Measurements from ENCODE around the gene GALNT12. TPM values are rescaled to one million over a fixed set of nuclear protein-coding genes. Genes with fewer than 3 reads are reported as not detected.

Gene GALNT12
- total and polyA plus RNA-seq, 2 experiments from 2014 or later: 14.6 to 23.6 TPM

DNA sequence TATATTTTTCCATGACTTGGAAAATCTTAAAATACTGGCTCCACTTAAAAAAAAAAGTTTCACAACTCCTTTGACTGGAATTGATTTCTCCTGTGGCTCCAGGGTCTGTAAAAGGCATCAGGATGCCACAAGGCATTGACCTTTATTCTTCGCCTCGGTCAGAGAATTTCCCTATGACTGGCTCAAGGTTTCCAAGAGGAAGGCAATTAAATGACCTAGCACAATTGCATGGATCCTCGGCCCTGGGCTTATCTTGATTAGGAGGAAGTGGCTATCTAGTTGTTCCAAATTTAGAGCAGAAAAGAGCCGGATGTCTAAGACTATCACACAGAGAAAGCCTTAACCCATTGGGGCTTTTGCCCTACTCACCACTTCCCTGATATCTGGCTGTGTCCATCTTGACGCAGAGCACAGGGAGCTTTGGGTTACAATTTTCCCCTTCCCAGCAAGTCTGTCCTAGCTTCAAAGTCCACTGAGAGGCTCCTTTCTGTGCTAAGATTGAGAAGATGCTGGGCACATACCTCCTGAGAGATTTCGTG is 79.3 kb downstream of the GALNT12 start:
- Mint-ChIP-seq H3K36me3 (ENCODE audit: low read depth) (no peaks in the 10 kb centered on the region), H3K27ac (no peak overlapping the region), H3K4me1 (no peaks in the 10 kb centered on the region), H3K27me3 (ENCODE audit: insufficient read depth, low read depth, poor library complexity) (no peaks in the 10 kb centered on the region), H3K9me3 (no peaks in the 10 kb centered on the region), H3K4me3 (no peak overlapping the region)
- ATAC-seq (no peak), DNase-seq (ENCODE audit: low spot score) (no peak)
- Histone ChIP-seq H2AFZ (peak overlapping the region; percentile 47; the same call in 1 of the 2 replicates), H3K9me2 (ENCODE audit: insufficient read depth) (no peaks in the 10 kb centered on the region), H3F3A (replicated peaks; ENCODE audit: low read depth) (no peaks in the 10 kb centered on the region), H3K4me3 (no peak overlapping the region), H4K20me1 (replicated peaks; ENCODE audit: insufficient read depth) (no peaks in the 10 kb centered on the region), H3K27ac (ENCODE audit: low read depth) (no peak overlapping the region), H3K36me3 (ENCODE audit: insufficient read depth) (no peaks in the 10 kb centered on the region), H3K4me1 (ENCODE audit: insufficient read depth) (no peaks in the 10 kb centered on the region), H3K4me2 (no peak overlapping the region), H3K27me3 (ENCODE audit: insufficient read depth) (no peaks in the 10 kb centered on the region), H3K79me2 (replicated peaks; ENCODE audit: insufficient read depth) (no peaks in the 10 kb centered on the region)
- no peak for TF ChIP-seq POLR2AphosphoS5 (IDR thresholded peaks at IDR 0.05; ENCODE audit: low read depth)
- no peak for TF ChIP-seq CTCF (conservative IDR thresholded peaks at IDR 0.05; ENCODE audit: low read depth in 2 of 2)
- no peak for TF ChIP-seq EZH2 (IDR thresholded peaks at IDR 0.05; ENCODE audit: low read depth, unreplicated experiment)
- TF ChIP-seq, protein P1, sequence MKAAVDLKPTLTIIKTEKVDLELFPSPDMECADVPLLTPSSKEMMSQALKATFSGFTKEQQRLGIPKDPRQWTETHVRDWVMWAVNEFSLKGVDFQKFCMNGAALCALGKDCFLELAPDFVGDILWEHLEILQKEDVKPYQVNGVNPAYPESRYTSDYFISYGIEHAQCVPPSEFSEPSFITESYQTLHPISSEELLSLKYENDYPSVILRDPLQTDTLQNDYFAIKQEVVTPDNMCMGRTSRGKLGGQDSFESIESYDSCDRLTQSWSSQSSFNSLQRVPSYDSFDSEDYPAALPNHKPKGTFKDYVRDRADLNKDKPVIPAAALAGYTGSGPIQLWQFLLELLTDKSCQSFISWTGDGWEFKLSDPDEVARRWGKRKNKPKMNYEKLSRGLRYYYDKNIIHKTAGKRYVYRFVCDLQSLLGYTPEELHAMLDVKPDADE (IDR thresholded peaks at IDR 0.05): no peak
- no peak for TF ChIP-seq STAT1 (IDR thresholded peaks at IDR 0.05; ENCODE audit: unreplicated experiment)
- TF ChIP-seq, protein P2, sequence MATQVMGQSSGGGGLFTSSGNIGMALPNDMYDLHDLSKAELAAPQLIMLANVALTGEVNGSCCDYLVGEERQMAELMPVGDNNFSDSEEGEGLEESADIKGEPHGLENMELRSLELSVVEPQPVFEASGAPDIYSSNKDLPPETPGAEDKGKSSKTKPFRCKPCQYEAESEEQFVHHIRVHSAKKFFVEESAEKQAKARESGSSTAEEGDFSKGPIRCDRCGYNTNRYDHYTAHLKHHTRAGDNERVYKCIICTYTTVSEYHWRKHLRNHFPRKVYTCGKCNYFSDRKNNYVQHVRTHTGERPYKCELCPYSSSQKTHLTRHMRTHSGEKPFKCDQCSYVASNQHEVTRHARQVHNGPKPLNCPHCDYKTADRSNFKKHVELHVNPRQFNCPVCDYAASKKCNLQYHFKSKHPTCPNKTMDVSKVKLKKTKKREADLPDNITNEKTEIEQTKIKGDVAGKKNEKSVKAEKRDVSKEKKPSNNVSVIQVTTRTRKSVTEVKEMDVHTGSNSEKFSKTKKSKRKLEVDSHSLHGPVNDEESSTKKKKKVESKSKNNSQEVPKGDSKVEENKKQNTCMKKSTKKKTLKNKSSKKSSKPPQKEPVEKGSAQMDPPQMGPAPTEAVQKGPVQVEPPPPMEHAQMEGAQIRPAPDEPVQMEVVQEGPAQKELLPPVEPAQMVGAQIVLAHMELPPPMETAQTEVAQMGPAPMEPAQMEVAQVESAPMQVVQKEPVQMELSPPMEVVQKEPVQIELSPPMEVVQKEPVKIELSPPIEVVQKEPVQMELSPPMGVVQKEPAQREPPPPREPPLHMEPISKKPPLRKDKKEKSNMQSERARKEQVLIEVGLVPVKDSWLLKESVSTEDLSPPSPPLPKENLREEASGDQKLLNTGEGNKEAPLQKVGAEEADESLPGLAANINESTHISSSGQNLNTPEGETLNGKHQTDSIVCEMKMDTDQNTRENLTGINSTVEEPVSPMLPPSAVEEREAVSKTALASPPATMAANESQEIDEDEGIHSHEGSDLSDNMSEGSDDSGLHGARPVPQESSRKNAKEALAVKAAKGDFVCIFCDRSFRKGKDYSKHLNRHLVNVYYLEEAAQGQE (IDR thresholded peaks at IDR 0.05; ENCODE audit: unreplicated experiment): no peak
- TF ChIP-seq NANOG (IDR thresholded peaks at IDR 0.05; ENCODE audit: borderline replicate concordance): no peak
- no peak for TF ChIP-seq EZH2phosphoT487 (IDR thresholded peaks at IDR 0.05; ENCODE audit: unreplicated experiment)
- no peak for TF ChIP-seq ZNF331 (CRISPR knock-in tag; IDR thresholded peaks at IDR 0.05; ENCODE audit: low read depth)
- TF ChIP-seq JUNB (IDR thresholded peaks at IDR 0.05; ENCODE audit: unreplicated experiment): no peak
- TF ChIP-seq CREB1 (CRISPR knock-in tag; IDR thresholded peaks at IDR 0.05; ENCODE audit: low read depth): no peak
- no peak for TF ChIP-seq ZNF114 (CRISPR knock-in tag; IDR thresholded peaks at IDR 0.05)
- TF ChIP-seq, protein P3, sequence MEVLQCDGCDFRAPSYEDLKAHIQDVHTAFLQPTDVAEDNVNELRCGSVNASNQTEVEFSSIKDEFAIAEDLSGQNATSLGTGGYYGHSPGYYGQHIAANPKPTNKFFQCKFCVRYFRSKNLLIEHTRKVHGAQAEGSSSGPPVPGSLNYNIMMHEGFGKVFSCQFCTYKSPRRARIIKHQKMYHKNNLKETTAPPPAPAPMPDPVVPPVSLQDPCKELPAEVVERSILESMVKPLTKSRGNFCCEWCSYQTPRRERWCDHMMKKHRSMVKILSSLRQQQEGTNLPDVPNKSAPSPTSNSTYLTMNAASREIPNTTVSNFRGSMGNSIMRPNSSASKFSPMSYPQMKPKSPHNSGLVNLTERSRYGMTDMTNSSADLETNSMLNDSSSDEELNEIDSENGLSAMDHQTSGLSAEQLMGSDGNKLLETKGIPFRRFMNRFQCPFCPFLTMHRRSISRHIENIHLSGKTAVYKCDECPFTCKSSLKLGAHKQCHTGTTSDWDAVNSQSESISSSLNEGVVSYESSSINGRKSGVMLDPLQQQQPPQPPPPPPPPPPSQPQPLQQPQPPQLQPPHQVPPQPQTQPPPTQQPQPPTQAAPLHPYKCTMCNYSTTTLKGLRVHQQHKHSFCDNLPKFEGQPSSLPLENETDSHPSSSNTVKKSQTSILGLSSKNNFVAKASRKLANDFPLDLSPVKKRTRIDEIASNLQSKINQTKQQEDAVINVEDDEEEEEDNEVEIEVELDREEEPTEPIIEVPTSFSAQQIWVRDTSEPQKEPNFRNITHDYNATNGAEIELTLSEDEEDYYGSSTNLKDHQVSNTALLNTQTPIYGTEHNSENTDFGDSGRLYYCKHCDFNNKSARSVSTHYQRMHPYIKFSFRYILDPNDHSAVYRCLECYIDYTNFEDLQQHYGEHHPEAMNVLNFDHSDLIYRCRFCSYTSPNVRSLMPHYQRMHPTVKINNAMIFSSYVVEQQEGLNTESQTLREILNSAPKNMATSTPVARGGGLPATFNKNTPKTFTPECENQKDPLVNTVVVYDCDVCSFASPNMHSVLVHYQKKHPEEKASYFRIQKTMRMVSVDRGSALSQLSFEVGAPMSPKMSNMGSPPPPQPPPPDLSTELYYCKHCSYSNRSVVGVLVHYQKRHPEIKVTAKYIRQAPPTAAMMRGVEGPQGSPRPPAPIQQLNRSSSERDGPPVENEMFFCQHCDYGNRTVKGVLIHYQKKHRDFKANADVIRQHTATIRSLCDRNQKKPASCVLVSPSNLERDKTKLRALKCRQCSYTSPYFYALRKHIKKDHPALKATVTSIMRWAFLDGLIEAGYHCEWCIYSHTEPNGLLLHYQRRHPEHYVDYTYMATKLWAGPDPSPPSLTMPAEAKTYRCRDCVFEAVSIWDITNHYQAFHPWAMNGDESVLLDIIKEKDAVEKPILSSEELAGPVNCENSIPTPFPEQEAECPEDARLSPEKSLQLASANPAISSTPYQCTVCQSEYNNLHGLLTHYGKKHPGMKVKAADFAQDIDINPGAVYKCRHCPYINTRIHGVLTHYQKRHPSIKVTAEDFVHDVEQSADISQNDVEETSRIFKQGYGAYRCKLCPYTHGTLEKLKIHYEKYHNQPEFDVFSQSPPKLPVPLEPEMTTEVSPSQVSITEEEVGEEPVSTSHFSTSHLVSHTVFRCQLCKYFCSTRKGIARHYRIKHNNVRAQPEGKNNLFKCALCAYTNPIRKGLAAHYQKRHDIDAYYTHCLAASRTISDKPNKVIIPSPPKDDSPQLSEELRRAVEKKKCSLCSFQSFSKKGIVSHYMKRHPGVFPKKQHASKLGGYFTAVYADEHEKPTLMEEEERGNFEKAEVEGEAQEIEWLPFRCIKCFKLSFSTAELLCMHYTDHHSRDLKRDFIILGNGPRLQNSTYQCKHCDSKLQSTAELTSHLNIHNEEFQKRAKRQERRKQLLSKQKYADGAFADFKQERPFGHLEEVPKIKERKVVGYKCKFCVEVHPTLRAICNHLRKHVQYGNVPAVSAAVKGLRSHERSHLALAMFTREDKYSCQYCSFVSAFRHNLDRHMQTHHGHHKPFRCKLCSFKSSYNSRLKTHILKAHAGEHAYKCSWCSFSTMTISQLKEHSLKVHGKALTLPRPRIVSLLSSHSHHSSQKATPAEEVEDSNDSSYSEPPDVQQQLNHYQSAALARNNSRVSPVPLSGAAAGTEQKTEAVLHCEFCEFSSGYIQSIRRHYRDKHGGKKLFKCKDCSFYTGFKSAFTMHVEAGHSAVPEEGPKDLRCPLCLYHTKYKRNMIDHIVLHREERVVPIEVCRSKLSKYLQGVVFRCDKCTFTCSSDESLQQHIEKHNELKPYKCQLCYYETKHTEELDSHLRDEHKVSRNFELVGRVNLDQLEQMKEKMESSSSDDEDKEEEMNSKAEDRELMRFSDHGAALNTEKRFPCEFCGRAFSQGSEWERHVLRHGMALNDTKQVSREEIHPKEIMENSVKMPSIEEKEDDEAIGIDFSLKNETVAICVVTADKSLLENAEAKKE (CRISPR knock-in tag; IDR thresholded peaks at IDR 0.05): no peak
